GM18511 (cell line): ENCODE data around the gene REST.
"Not testable (repeated sequence)": the region's sequence is repeated elsewhere in the genome, so short reads cannot be mapped to it uniquely, and the experiment has no call there.

Experiments
- ATAC-seq: cut with Tn5 transposase; IDR thresholded peaks from one replicate; pipeline ENCODE4 v1.9.1; 2021; ENCODE audit warnings: mild to moderate bottlenecking, moderate library complexity; ENCODE audit not compliant: unreplicated experiment

The REST gene

DNA sequence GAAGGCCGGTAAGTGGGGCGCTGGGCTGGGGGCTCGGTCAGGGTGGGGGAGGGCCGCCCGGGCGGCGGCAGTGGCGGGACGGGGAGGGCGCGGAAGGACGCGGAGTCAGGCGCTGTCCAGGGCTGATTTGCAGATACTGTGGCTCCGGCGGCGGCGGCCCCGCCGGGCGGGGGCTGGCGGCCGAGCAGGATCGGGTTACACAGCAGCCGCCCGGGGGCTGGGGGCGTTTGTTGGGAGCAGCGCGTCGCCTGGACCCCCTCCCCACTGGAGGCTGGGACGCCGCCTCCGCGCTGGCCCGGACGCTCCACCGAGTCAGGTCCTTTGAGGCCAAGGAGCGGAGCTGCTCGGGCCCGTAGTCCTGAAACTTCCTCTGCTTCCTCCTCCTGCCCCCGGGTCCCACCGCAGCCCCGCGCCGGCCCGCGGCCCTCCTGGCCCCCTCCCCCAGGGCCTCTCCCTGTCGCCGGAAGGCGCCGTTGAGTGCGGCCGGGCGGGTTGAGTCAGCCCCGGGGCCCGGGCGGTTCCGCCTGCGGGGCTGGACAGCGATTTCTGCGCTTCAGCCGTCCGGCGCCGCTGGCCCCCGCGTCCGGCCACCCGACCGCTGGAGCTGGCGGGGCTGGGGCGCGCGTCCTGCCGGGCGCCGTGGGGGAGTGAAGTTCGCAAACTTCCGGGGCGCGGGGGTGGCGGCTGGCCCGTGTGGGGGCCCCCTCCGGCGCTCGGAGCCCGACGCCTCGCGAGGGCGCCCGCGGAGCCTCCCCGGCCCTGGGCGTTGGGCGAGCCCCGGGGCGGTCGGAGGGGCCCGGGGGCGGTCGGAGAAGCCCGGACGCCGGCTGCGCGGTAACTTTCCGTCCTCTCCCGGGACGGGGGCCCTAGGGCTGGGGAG lies 746 bp downstream of the REST start:
- ATAC-seq = peak; percentile 63

DNA sequence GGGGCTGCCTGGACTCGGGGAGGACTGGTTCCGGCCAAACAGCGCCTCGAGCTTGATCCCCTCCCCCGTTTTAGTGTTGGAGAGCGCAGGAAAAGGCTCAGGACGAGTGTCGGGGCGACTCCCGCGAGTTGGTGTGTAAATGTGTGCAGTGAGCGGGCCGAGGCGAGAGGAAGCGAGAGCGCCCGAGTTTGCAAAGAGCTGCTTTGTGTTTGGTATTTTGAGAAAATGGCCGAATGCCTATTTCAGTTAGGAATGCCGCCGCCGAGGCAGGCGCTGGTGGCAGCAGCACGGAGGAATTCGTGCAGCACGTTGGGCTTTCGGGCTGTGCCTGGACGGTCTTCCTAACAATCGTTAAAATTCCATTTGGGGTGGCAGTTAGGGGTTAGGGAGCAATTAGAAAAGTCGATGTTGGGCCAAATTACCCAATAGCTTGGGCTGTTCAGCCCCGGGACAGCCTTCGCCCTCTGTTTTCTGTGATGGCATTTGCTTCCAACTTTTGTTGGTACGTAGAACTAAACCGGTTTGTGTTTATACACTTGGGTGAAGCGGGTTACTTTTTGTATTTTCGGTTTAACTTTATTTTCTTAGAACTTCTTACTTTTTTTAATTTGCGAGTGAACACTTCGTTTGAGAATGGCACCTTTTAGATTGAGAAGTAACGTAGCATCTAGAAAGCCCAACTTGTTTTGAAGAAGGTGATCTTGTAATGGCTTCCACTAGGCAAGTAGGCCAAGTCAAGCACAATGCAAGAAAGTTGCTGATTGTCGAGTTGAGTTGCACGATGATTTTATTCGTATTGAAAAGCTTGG lies 1.6 kb downstream of the REST start:
- ATAC-seq = peak; percentile 37

DNA sequence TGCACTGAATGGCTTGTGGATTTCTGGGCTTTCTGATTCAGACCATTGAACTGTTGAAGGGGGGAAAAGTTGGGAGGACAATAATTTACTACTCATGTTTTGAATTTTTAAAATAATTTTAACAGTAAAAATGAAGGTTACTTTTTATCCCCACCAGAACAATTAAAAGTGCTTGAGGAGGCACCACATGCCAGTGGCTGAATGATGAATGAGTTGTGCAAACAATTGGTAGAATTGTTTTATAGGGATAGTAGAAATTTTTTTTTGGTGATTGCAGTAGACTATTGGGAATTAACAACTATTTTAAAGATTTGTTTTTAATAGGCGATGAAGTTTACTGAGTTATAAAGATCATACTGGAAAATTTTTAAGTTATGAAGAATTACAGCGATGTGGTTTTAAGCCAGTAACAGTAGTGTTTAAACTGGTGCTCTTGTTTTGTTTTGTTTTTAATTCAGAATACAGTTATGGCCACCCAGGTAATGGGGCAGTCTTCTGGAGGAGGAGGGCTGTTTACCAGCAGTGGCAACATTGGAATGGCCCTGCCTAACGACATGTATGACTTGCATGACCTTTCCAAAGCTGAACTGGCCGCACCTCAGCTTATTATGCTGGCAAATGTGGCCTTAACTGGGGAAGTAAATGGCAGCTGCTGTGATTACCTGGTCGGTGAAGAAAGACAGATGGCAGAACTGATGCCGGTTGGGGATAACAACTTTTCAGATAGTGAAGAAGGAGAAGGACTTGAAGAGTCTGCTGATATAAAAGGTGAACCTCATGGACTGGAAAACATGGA lies 2.7 kb downstream of the REST start:
- no peak for ATAC-seq

DNA sequence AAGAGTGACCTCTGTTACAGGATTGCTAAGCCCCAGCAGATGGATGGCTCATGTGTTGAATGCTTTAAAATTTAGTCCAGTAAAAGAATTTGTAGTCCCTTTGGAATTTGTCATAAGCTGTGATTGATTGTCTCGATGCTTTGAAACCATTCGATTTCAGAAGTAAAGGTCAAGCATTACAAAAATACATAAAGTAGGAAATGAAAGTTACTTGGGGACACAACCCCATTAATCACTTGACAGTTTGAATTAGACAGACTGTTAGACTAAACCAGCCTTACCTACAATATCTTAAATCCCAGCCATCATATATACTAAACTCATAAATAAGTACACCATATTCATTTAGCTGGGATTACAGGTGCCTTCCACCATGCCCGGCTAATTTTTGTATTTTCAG lies 6.6 kb downstream of the REST start:
- peak; percentile 39 for ATAC-seq

DNA sequence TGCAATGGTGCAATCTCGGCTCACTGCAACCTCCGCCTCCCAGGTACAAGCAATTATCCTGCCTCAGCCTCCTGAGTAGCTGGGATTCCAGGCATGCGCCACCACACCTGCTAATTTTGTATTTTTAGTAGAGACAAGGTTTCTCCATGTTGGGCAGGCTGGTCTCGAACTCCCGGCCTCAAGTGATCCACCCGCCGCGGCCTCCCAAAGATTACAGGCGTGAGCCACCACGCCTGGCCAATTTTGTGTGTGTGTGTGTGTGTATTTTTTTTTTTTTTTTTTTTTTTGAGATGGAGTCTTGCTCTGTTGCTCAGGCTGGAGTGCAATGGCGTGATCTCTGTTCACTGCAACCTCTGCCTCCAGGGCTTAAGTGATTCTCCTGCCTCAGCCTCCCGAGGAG lies 7.3 kb downstream of the REST start:
- not testable (repeated sequence) for ATAC-seq

DNA sequence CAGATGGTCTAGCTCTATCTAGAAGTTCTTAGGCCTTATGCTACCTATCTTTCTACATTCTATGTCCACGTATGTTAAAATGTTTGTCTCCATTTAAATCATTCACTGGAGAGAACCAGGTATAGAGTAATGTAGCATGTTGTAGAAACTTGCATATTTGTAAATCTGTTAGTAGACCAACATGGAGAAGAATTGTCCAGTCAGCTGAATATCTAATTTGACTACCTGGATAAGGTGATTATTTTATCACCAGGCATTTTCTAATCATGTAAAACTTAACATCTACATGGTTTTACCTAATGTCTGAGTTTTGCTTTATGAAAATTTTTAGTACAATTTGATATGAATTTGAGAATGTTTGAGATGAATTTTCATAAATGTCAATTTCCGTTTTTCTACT lies 19.5 kb downstream of the REST start:
- ATAC-seq = no peak

DNA sequence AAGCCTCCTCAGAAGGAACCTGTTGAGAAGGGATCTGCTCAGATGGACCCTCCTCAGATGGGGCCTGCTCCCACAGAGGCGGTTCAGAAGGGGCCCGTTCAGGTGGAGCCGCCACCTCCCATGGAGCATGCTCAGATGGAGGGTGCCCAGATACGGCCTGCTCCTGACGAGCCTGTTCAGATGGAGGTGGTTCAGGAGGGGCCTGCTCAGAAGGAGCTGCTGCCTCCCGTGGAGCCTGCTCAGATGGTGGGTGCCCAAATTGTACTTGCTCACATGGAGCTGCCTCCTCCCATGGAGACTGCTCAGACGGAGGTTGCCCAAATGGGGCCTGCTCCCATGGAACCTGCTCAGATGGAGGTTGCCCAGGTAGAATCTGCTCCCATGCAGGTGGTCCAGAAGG lies 22.9 kb downstream of the REST start:
- ATAC-seq = no peak

DNA sequence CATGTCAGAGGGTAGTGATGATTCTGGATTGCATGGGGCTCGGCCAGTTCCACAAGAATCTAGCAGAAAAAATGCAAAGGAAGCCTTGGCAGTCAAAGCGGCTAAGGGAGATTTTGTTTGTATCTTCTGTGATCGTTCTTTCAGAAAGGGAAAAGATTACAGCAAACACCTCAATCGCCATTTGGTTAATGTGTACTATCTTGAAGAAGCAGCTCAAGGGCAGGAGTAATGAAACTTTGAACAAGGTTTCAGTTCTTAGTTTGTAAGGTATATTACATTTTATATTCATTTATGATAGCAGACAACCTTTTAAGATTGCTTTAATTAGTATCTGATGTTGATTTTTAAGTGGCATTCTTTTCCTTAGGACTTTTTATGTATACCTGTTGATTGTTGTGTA lies 24.2 kb downstream of the REST start:
- no peak for ATAC-seq

DNA sequence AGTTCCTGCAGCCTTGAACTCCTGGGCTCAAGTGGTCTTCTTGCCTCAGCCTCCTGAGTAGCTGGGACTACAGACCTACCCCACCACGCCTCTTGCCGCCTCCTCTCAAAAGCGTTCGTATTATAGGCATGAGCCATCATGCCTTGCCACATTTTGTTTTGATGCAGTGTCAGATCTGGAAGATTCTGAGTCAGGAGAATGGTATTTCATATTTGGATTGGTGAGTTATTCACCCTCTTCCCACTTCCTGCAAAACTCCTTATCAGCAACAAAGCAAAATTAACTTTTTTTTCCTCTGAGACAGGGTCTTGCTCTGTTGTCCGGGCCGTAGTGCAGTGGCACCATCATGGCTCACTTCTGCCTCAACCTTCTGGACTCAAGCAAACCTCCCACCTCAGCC lies 29.6 kb downstream of the REST start:
- no peak for ATAC-seq

DNA sequence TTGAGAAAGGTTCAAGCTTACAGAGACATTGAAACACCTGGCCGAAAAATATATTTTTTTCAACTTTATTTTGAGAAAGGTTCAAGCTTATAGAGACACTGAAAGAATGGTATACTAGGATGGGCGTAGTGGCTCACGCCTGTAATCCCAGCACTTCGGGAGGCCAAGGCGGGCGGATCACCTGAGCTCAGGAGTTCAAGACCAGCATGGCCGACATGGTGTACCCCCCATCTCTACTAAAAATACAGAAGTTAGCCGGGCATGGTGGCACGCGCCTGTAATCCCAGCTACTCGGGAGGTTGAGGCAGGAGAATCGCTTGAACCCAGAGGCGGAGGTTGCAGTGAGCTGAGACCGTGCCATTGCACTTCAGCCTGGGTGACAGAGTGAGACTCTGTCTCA lies 32.1 kb downstream of the REST start:
- not testable (repeated sequence) for ATAC-seq

DNA sequence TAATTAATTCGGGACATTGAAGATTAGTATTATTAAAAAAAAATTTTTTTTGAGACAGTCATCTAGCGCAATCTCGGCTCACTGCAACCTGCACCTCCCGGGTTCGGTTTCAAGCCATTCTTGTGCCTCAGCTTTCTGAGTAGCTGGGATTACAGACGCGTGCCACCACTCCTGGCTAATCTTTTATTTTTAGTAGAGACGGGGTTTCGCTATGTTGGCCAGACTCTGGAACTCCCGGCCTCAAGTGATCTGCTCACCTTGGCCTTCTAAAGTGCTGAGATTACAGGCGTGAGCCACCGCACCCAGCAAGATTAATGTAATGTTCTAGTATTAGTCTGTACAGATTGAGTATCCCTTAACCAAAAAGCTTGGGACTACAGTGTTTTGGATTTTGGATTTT lies 32.7 kb downstream of the REST start:
- ATAC-seq = no peak

DNA sequence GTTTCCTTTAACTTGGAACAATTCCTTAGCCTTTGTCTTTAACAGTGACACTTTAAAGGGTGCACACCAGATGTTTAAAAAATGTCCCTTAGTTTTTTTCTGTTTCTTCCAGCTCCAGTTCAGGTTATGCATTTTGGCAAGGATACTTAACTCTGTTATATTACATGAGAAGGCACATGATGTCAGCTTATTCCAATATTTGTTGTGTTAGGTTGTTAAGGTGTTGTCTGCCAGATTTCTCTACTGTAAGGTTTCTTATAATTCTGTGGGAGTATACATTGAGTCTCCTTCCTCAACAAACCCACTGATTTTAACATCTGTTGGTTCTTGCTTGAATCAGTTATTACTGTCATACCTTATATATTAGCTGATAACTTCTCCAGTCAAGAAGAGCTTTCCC lies 33.3 kb downstream of the REST start:
- ATAC-seq = no peak

DNA sequence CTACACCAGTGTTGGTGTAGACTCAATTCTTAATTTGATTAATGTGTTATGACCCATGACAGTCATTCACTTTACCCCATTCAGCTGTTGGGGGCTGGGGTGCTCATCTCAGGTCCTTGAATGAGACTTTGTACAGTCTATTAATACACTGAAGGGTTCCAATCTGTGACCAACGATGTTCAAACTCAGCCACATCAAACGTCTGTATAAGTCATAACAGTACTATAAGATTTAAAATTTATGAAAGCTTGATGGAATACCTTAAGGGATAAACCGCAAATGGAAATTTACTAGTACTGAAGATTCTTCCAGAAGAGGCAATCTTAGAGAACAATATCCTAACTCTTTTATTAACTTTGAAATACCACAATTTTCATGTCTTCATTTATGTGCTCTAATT lies 33.7 kb downstream of the REST start:
- ATAC-seq = no peak

DNA sequence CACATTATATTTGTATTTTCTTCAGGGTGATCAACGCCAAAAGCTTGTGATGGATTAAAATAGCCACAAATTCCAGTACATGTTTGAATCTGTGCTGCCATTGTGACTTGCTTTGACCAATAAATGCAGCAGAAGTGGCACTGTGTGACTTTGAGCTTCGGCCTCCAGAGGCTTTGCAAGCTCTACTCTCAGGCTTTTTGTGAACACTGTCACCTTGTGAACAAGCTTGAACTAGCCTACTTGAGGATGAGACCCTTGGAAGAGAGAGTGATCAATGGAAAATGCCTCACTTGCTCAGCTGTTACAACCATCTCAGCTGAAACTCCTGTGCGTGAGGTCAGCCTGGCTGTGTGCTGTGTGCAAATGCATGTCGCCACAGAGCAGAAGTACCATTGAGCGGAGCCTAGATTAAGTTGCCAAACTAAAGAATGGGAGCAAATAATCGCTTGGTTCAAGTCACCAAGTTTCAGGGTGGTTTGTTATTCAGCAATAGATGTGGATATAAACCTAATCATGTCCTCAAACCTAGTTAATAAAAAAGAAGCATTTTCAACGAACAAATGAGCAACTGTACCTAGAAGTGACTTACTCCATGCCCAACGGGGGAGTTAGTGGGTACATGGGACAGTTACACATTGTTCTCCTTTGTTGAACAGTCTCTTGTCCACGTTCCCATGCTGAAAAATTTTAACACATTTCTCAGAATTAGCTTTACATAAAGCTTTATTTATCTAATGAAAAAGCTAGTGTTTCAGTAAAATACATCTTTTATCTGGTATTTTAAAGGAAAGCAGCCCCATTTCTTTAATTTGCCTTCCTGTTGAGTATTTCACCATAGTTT lies 46.2 kb downstream of the REST start:
- ATAC-seq = no peak

DNA sequence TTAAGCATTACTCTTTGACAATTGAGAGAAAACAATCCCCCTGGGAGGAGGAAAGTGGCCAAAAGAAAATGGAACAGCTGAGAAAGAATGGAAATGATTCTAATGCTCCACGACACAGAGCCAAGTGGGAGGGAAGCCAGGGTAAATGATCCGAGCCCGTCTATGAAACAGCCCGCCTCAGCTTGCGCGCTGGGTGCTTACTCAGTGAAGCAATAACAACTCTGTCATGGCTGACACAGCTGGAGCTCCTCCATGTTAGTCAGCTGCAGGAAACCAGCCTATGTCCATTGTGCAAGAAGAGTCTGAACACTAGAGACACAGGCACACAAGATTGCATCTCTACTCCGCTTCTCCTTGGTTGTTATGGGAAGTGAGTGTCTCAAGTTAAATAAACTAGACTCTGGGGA lies 50.4 kb downstream of the REST start:
- no peak for ATAC-seq

DNA sequence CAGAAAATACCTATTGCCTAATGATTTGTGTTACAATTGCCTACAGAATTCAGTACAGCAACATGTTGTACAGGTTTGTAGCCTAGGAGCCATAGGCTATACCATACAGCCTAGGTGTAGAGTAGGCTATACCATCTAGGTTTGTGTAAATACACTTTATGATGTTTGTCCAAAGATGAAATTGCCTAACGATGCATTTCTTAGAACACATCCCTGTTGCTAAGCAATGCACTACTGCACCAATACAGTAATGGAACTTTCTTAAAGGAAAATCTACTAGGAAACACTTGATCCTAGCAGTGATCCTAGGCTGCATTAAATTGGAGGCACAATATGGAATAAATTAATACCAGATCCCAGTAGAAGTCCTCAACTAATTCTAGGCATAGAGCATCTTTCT lies 51.4 kb downstream of the REST start:
- no peak for ATAC-seq

DNA sequence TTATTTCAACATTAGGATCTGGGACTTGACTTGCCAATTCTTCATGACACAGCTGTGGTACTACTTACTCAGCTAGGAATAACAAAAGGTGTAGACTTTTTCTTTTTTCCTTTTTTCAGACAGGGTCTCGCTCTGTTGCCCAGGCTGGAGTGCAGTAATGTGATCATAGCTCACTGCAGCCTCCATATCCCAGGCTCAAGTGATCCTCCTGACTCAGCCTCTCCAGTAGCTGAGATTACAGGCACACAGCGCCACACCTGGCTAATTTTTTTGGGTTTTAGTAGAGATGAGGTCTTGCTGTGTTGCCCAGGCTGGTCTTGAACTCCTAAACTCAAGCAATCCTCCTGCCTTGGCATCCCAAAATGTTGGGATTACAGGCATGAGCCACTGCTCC lies 53.4 kb downstream of the REST start:
- no peak for ATAC-seq

DNA sequence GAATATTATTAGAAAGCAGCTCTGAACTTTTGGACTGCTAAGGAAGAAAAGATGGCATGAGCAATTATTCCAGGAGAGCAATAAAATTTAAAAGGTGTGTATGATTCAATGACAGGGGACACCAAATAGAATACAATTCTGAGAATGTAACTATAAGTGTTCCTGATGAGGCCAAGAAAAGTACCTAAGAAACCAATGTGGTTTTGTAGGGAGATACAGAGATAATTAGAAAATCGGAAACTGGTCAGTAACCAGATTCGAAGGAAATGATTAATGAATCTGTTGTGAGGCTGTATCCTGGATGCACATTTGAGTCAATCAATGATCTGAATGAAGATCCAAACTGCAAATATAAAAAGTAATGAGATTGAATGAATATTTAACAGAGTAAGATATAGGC lies 63.7 kb downstream of the REST start:
- no peak for ATAC-seq

DNA sequence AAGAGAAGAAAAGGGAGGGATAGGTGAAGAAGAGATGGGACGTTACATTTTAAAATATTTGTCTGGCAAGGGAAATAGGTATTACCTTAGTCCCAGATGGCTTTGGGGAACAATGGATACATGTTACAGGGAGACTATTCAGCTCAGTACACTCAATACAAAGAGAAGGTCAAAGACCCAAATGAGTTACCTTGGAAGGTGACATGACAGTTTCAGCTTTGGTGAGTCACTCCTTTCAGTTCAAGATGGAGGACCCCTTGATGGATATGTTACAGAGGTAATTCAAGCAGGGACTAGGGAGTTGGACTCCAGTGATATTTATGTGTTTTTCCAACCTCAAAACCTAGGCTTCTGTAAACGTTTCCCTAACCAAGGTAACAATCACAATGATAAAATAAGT lies 64.7 kb downstream of the REST start:
- no peak for ATAC-seq

DNA sequence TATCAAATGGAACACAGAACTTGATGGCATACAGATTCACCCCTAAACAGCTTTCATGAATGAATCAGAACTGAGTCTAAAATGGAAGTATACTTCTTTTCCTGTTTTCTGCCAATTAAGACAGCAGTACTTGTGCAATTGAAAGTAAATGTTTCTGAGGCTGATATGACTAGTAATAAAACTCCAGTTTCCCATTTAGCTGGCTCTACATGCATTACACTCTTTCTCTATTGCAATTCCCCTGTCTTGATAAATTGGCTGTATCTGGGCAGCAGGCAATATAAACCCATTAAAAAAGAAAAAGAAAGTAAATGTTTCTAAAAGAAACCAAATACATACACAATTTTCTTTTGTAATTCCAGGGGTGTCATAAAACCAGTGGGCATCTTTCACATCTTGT lies 65.1 kb downstream of the REST start:
- no peak for ATAC-seq

DNA sequence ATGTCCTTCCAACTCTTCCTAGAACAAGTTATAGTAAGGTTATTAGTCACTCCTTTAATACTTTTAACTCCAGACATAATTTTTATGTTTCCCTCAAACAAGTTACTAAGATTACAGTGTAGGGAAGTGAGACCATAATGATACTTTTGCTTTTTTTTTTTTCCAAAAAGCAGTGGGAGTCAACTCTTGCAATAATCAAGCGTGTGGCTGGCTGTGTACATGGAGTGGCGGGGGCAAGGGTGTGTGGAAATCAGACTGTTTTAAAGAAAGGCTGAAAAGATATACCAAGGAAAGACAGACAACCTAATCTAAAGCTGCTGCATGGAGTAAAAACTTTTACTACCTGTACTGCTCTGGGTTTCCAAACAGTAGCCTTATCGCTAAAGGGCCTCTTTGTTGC lies 65.6 kb downstream of the REST start:
- no peak for ATAC-seq
